ENCODE measurements around the gene WDTC1. TPM values are rescaled to one million over a fixed set of nuclear protein-coding genes. Genes with fewer than 3 reads are reported as not detected.

WDTC1 gene
- total and polyA plus RNA-seq, 2 of the 13 experiments (the other 11 are each of a cell fraction or from before 2014, with no cell fraction given), result 5.5 TPM

GRCh38 chr1:27341525-27342252, 107.3 kb downstream of the WDTC1 start, which contains the start of gene SYTL1 (continued):
- TF ChIP-seq ASH2L (IDR thresholded peaks at IDR 0.05; ENCODE audit: insufficient read length, low read depth, low read length), result no peak
- no peak for TF ChIP-seq ARID2 (CRISPR knock-in tag; IDR thresholded peaks at IDR 0.05; ENCODE audit: borderline replicate concordance)
- TF ChIP-seq, protein P1, sequence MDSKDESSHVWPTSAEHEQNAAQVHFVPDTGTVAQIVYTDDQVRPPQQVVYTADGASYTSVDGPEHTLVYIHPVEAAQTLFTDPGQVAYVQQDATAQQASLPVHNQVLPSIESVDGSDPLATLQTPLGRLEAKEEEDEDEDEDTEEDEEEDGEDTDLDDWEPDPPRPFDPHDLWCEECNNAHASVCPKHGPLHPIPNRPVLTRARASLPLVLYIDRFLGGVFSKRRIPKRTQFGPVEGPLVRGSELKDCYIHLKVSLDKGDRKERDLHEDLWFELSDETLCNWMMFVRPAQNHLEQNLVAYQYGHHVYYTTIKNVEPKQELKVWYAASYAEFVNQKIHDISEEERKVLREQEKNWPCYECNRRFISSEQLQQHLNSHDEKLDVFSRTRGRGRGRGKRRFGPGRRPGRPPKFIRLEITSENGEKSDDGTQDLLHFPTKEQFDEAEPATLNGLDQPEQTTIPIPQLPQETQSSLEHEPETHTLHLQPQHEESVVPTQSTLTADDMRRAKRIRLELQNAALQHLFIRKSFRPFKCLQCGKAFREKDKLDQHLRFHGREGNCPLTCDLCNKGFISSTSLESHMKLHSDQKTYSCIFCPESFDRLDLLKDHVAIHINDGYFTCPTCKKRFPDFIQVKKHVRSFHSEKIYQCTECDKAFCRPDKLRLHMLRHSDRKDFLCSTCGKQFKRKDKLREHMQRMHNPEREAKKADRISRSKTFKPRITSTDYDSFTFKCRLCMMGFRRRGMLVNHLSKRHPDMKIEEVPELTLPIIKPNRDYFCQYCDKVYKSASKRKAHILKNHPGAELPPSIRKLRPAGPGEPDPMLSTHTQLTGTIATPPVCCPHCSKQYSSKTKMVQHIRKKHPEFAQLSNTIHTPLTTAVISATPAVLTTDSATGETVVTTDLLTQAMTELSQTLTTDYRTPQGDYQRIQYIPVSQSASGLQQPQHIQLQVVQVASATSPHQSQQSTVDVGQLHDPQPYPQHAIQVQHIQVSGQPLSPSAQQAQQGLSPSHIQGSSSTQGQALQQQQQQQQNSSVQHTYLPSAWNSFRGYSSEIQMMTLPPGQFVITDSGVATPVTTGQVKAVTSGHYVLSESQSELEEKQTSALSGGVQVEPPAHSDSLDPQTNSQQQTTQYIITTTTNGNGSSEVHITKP (CRISPR knock-in tag; IDR thresholded peaks at IDR 0.05; ENCODE audit: low read depth), result 0 out of 2 replicates have a peak, but pooled peaks have one; percentile 23
- TF ChIP-seq NFKB2 (CRISPR knock-in tag; IDR thresholded peaks at IDR 0.05; ENCODE audit: borderline replicate concordance), result no peak; the same call in 1 of the 2 replicates
- TF ChIP-seq, protein P2, sequence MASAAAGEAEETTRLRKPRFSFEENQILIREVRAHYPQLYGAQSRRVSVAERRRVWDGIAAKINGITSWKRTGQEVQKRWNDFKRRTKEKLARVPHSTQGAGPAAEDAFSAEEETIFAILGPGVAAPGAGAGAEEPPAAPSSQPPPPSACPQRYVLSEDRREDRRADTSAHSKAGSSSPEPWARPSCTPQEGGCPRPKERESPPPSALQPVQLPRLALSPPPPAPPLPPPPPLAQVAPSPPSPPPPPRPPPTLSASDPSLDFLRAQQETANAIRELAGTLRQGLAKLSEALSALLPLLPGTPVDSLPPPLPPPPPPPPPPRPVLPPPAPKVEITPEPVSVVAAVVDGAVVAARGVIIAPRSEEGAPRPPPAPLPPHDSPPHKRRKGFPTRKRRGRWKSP (CRISPR knock-in tag; IDR thresholded peaks at IDR 0.05), result no peak
- no peak for TF ChIP-seq POGZ (CRISPR knock-in tag; IDR thresholded peaks at IDR 0.05)
- peak; percentile 48; the same call in 1 of the 2 replicates for TF ChIP-seq HMGXB3 (CRISPR knock-in tag; IDR thresholded peaks at IDR 0.05; ENCODE audit: borderline replicate concordance)
- no peak for TF ChIP-seq ZNF781 (CRISPR knock-in tag; IDR thresholded peaks at IDR 0.05; ENCODE audit: borderline replicate concordance, not compliant biosample characterization)
- TF ChIP-seq, protein P3, sequence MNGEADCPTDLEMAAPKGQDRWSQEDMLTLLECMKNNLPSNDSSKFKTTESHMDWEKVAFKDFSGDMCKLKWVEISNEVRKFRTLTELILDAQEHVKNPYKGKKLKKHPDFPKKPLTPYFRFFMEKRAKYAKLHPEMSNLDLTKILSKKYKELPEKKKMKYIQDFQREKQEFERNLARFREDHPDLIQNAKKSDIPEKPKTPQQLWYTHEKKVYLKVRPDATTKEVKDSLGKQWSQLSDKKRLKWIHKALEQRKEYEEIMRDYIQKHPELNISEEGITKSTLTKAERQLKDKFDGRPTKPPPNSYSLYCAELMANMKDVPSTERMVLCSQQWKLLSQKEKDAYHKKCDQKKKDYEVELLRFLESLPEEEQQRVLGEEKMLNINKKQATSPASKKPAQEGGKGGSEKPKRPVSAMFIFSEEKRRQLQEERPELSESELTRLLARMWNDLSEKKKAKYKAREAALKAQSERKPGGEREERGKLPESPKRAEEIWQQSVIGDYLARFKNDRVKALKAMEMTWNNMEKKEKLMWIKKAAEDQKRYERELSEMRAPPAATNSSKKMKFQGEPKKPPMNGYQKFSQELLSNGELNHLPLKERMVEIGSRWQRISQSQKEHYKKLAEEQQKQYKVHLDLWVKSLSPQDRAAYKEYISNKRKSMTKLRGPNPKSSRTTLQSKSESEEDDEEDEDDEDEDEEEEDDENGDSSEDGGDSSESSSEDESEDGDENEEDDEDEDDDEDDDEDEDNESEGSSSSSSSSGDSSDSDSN (CRISPR knock-in tag; IDR thresholded peaks at IDR 0.05), result peak; percentile 83
- TF ChIP-seq NCOA2 (CRISPR knock-in tag; IDR thresholded peaks at IDR 0.05), result no peak; the same call in 1 of the 2 replicates
- peak; percentile 58 for TF ChIP-seq POLR2AphosphoS5 (IDR thresholded peaks at IDR 0.05; ENCODE audit: low read depth, low read length)
- TF ChIP-seq, protein P4, sequence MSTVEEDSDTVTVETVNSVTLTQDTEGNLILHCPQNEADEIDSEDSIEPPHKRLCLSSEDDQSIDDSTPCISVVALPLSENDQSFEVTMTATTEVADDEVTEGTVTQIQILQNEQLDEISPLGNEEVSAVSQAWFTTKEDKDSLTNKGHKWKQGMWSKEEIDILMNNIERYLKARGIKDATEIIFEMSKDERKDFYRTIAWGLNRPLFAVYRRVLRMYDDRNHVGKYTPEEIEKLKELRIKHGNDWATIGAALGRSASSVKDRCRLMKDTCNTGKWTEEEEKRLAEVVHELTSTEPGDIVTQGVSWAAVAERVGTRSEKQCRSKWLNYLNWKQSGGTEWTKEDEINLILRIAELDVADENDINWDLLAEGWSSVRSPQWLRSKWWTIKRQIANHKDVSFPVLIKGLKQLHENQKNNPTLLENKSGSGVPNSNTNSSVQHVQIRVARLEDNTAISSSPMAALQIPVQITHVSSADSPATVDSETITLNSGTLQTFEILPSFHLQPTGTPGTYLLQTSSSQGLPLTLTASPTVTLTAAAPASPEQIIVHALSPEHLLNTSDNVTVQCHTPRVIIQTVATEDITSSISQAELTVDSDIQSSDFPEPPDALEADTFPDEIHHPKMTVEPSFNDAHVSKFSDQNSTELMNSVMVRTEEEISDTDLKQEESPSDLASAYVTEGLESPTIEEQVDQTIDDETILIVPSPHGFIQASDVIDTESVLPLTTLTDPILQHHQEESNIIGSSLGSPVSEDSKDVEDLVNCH (CRISPR knock-in tag; IDR thresholded peaks at IDR 0.05), result no peak
- no peak for TF ChIP-seq TBP (CRISPR knock-in tag; IDR thresholded peaks at IDR 0.05)
- no peak for TF ChIP-seq MTF1 (CRISPR knock-in tag; IDR thresholded peaks at IDR 0.05)
